Measurements from ENCODE around the gene L3MBTL3. TPM values are rescaled to one million over a fixed set of nuclear protein-coding genes. Genes with fewer than 3 reads are reported as not detected.

The L3MBTL3 gene
- total RNA-seq, 1 donor from 2014 or later = 22.8 TPM

DNA sequence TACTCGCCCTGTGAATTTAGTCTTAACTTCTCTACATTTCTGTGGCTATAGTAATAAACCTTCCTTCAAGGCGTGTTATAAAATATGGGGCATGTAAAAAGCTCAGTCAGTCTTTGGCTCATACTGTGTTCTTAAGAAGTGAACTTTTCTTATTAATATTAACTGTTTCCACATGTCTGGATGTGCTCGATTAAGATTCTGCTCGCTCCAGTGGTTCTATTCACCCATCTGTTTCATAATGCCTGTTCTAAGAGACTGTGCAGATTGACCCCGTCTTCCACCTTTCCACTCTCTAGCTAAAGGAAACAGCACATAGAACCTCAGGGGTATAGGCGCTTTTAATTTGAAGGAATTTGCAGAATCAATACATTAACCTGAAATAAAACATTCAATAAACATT lies 99.9 kb downstream of the L3MBTL3 start:
- Mint-ChIP-seq H3K9me3 (ENCODE audit: unreplicated experiment) (peaks cover 2% of the 10 kb centered on the region), H3K4me3 (ENCODE audit: unreplicated experiment) (no peak overlapping the region), H3K27me3 (ENCODE audit: unreplicated experiment) (no peaks in the 10 kb centered on the region), H3K4me1 (ENCODE audit: low read depth, unreplicated experiment) (peaks cover 7% of the 10 kb centered on the region), H3K27ac (ENCODE audit: unreplicated experiment) (no peak overlapping the region), H3K36me3 (ENCODE audit: unreplicated experiment) (no peaks in the 10 kb centered on the region)
- no peak for DNase-seq
- TF ChIP-seq, protein P1, sequence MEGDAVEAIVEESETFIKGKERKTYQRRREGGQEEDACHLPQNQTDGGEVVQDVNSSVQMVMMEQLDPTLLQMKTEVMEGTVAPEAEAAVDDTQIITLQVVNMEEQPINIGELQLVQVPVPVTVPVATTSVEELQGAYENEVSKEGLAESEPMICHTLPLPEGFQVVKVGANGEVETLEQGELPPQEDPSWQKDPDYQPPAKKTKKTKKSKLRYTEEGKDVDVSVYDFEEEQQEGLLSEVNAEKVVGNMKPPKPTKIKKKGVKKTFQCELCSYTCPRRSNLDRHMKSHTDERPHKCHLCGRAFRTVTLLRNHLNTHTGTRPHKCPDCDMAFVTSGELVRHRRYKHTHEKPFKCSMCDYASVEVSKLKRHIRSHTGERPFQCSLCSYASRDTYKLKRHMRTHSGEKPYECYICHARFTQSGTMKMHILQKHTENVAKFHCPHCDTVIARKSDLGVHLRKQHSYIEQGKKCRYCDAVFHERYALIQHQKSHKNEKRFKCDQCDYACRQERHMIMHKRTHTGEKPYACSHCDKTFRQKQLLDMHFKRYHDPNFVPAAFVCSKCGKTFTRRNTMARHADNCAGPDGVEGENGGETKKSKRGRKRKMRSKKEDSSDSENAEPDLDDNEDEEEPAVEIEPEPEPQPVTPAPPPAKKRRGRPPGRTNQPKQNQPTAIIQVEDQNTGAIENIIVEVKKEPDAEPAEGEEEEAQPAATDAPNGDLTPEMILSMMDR (IDR thresholded peaks at IDR 0.05; ENCODE audit: partially characterized antibody, unreplicated experiment) = no peak

DNA sequence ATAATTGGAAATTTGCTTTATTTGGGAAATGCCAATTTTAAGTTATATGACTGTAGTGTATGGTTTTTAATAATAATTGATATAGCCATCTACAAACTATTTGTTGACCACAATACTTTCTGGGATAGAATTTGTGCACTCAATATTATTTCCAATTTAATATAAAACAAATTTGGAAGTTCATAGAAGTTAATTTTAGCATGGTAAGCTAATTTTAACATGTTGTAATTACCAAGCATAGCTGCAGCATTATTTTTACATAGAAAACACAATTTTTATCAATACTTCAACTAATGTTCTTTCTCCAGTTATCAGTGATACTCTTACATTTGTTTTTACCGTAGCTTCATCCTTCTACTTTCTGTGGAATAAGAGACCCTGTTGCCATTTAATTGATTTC lies 100.8 kb downstream of the L3MBTL3 start:
- no peak overlapping the region for H3K4me3 Mint-ChIP-seq (ENCODE audit: unreplicated experiment)
- TF ChIP-seq, protein P1 (IDR thresholded peaks at IDR 0.05; ENCODE audit: partially characterized antibody, unreplicated experiment) = no peak

DNA sequence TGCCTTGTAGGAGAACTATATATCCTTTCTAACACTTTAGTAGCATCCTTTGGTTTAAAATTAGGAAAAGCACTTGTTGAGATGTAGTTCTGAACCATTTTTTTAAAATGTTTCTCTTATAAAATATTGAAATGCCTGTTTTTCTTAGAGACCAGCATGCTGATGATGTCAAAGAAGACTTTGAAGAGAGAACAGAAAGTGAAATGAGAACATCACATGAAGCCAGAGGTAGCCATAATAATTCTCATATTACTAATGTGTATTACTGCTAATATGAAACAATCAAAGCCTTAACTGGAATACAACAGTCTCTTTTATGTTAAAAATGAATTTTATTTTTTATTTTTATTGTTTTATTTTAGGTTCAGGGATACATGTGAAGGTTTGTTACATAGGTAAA lies 102.3 kb downstream of the L3MBTL3 start:
- TF ChIP-seq, protein P1 (IDR thresholded peaks at IDR 0.05; ENCODE audit: partially characterized antibody, unreplicated experiment) = no peak
- no peak overlapping the region for H3K27ac Mint-ChIP-seq (ENCODE audit: unreplicated experiment)

More for the DNA sequence above, 100.8 kb downstream of the L3MBTL3 start:
- DNase-seq = no peak
- H3K27me3 Mint-ChIP-seq (ENCODE audit: unreplicated experiment) = no peaks in the 10 kb centered on the region
- H3K36me3 Mint-ChIP-seq (ENCODE audit: unreplicated experiment) = no peaks in the 10 kb centered on the region
- peaks cover 2% of the 10 kb centered on the region for H3K9me3 Mint-ChIP-seq (ENCODE audit: unreplicated experiment)
- no peak overlapping the region for H3K27ac Mint-ChIP-seq (ENCODE audit: unreplicated experiment)
- H3K4me1 Mint-ChIP-seq (ENCODE audit: low read depth, unreplicated experiment) = peaks cover 7% of the 10 kb centered on the region

DNA sequence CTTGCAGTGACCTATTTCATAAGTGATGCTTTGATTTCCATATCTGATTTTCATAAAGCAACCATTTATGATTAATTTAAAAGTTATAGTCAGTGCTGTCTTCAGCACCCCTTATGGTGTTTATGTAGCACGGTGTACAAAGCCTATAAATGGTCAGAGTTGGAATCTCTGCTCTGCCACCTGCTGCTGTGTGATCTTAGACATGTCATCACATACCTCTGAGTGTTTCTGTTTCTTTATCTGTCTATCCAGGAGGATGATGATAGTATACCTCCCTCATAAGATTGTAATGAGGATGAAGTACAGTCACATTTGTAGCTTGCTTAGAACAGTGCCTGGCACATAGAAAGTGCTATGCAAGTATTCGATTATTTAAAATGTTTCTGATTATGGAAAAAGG lies 103.9 kb downstream of the L3MBTL3 start:
- DNase-seq = no peak
- Mint-ChIP-seq H3K27ac (ENCODE audit: unreplicated experiment) (no peak overlapping the region), H3K4me1 (ENCODE audit: low read depth, unreplicated experiment) (peaks cover 7% of the 10 kb centered on the region), H3K27me3 (ENCODE audit: unreplicated experiment) (no peaks in the 10 kb centered on the region), H3K36me3 (ENCODE audit: unreplicated experiment) (no peaks in the 10 kb centered on the region), H3K9me3 (ENCODE audit: unreplicated experiment) (peaks cover 2% of the 10 kb centered on the region), H3K4me3 (ENCODE audit: unreplicated experiment) (no peak overlapping the region)
- TF ChIP-seq, protein P1 (IDR thresholded peaks at IDR 0.05; ENCODE audit: partially characterized antibody, unreplicated experiment) = no peak

More for the DNA sequence above, 102.3 kb downstream of the L3MBTL3 start:
- no peaks in the 10 kb centered on the region for H3K27me3 Mint-ChIP-seq (ENCODE audit: unreplicated experiment)
- no peak overlapping the region for H3K4me3 Mint-ChIP-seq (ENCODE audit: unreplicated experiment)
- peaks cover 7% of the 10 kb centered on the region for H3K4me1 Mint-ChIP-seq (ENCODE audit: low read depth, unreplicated experiment)
- DNase-seq = no peak
- H3K36me3 Mint-ChIP-seq (ENCODE audit: unreplicated experiment) = no peaks in the 10 kb centered on the region
- H3K9me3 Mint-ChIP-seq (ENCODE audit: unreplicated experiment) = peaks cover 2% of the 10 kb centered on the region

DNA sequence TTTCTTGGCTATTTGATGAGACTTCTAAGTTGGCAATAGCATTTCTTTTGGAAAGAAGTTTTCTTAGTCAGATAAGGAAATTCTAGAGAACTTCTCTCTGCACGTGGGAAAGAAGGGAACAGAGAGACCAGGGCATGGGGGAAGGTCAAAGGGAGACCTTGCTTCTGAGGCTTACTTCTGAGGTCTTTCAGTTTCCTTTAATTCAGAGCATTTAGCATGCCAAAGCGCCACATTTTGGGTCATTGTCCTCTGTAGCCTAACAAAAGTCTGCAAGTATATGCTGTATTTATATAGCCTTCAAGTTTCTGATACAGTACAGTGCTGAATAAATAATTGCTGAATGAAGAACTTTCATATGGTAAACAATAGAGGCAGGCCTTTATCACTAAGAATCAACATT lies 108.8 kb downstream of the L3MBTL3 start:
- Mint-ChIP-seq H3K27ac (ENCODE audit: unreplicated experiment) (no peak overlapping the region), H3K27me3 (ENCODE audit: unreplicated experiment) (no peaks in the 10 kb centered on the region), H3K36me3 (ENCODE audit: unreplicated experiment) (no peaks in the 10 kb centered on the region), H3K9me3 (ENCODE audit: unreplicated experiment) (no peaks in the 10 kb centered on the region), H3K4me3 (ENCODE audit: unreplicated experiment) (no peak overlapping the region), H3K4me1 (ENCODE audit: low read depth, unreplicated experiment) (no peaks in the 10 kb centered on the region)
- TF ChIP-seq, protein P1 (IDR thresholded peaks at IDR 0.05; ENCODE audit: partially characterized antibody, unreplicated experiment) = no peak
- DNase-seq = no peak

Data from glutamatergic neuron (in vitro differentiated cells).